ENCODE measurements around the gene CCDC201.
"Not testable (repeated sequence)": the region's sequence is repeated elsewhere in the genome, so short reads cannot be mapped to it uniquely, and the experiment has no call there.

CCDC201 gene

DNA sequence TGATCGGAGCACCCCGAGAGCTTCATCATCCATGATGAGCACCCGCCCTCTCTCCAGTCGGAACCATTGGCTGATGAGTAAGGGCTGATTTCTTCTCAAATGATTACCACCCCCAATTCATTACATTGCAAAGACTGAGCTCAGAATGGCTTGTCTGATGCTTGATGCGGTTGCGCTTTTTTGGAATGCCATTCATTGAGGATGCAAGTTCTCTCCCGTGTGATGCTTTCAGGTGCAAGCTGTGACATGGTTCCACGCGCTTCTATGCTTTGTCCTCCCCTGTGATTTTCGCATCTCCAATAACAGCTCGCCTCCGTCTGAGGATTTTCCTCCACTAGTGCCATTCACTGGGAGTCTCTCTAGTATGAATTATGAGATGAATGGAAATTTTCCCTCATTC lies 43.0 kb downstream of the CCDC201 start:
- not testable (repeated sequence) for H3K4me3 Mint-ChIP-seq; H3K27ac Mint-ChIP-seq; DNase-seq; H3K4me1 Mint-ChIP-seq; ATAC-seq; H3K27me3 Mint-ChIP-seq; H3K9me3 Mint-ChIP-seq; H3K36me3 Mint-ChIP-seq (ENCODE audit: low read depth)

GRCh38 chr7:45827731-45828130 lies 45.2 kb downstream of the CCDC201 start:
- not testable (repeated sequence) for H3K4me3 Mint-ChIP-seq; H3K36me3 Mint-ChIP-seq (ENCODE audit: low read depth); H3K4me1 Mint-ChIP-seq; H3K27me3 Mint-ChIP-seq; ATAC-seq; H3K9me3 Mint-ChIP-seq; H3K27ac Mint-ChIP-seq; DNase-seq

DNA sequence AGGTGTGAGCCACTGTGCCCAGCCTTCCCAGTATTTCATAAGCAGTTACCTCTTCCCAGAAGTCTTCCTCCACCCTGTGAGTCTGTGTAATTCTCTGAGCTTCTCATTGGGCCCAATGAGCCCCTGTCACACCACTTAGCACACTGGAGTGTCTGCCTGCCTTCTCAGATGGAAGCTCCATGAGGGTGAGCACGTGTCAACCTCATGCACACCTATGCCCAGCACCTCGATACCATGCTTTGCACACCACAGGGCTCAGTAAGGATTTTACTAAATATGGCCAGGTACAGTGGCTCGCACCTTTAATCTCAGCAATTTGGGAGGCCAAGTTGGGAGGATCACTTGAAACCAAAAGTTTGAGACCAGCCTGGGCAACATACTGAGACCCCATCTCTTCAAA lies 46.3 kb downstream of the CCDC201 start:
- H3K27me3 Mint-ChIP-seq; H3K9me3 Mint-ChIP-seq; H3K4me3 Mint-ChIP-seq; H3K36me3 Mint-ChIP-seq (ENCODE audit: low read depth); H3K27ac Mint-ChIP-seq; H3K4me1 Mint-ChIP-seq; DNase-seq; ATAC-seq: not testable (repeated sequence)

DNA sequence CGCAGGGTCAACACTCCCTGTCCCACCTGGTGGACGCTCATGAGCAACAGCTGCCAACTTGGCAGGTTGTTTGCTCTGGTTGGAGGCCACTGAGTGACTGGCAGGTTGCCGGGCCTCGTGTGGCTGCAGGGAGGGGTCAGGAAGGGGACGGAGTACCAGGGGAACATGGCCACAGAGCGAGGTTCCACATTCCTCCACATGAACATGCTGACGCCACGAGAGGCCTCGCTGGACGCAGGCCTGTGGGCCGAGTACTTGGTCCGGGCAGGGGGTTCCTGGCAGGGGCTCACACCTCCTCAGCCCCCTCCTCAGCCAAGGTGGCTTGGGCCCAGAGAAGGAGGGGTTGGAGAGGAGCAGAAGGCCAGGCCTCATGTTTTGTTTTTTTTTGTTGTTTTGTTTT lies 54.1 kb downstream of the CCDC201 start:
- not testable (repeated sequence) for H3K27ac Mint-ChIP-seq, DNase-seq

GRCh38 chr7:45817913-45818312 lies 55.0 kb downstream of the CCDC201 start:
- not testable (repeated sequence) for H3K27me3 Mint-ChIP-seq; H3K36me3 Mint-ChIP-seq (ENCODE audit: low read depth); H3K27ac Mint-ChIP-seq; ATAC-seq; H3K4me1 Mint-ChIP-seq; H3K9me3 Mint-ChIP-seq; DNase-seq; H3K4me3 Mint-ChIP-seq

More for the DNA sequence above, 54.1 kb downstream of the CCDC201 start:
- H3K4me1 Mint-ChIP-seq; H3K36me3 Mint-ChIP-seq (ENCODE audit: low read depth); H3K27me3 Mint-ChIP-seq; H3K4me3 Mint-ChIP-seq; ATAC-seq; H3K9me3 Mint-ChIP-seq: not testable (repeated sequence)

DNA sequence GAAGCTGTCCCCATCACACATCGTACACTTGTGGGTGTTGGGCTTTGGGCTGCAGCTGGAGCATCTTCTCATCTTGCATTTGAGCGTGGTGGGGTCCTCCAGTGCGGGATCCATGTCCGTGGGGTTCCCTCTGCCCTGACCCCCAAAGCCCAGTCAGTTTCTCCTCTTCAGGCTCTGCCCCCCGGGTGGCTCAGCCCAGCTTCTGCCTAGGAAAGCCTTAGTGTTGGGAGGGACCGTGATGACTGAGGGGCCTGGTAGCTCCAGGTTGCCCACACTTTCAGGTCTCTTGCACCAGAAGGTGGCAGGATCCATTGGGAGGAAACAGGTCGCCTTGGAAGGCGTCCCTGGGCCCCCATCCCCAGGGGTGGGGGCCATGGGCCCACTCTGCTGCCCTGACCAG lies 55.9 kb downstream of the CCDC201 start:
- not testable (repeated sequence) for H3K27ac Mint-ChIP-seq; H3K9me3 Mint-ChIP-seq; H3K4me1 Mint-ChIP-seq; H3K27me3 Mint-ChIP-seq; H3K4me3 Mint-ChIP-seq; DNase-seq; ATAC-seq; H3K36me3 Mint-ChIP-seq (ENCODE audit: low read depth)

DNA sequence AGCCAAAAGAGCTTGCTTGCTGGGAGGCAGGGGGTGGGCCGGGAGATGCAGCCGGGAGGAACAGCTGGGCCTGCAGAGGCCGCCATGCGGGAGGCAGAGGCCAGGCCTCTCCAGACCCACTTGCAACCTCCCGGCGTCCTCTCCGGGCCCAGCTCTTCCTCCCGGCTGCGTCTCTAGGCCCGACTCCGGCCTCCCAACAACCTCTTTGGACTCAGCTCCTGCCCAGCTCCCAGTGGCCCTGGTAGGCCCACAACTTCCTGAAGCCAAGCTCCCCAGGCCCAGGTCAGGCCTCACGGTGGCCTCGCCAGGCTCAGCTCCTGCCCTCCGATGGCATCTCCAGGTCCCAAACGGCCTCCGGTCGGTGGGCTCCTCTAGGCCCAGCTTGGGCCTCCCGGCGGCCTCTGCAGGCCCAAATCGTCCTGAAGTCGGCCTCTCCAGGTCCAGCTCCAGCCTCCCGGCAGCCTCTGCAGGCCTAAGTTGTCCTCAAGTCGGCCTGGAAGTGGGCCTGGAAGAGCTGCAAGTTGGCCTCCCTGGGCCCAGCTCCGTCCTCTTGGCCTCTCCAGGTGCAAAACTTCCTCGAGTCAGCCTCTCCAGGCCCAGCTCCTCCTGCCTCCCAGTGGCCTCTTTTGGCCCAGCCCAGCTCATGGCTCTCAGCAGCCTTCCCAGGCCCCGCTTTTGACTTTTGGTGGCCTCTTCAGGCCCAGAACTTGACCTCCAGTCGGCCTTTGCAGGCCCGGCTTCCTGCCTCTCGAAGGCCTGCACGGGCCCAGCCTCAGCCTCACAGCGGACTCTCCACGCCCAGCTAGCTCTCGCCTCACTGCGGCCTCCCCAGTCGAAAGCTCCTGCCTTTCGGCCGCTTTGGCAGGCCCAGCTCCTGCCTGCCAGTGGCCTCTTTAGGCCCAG lies 58.4 kb downstream of the CCDC201 start:
- not testable (repeated sequence) for H3K9me3 Mint-ChIP-seq; ATAC-seq; H3K27me3 Mint-ChIP-seq; H3K4me3 Mint-ChIP-seq; H3K36me3 Mint-ChIP-seq (ENCODE audit: low read depth); H3K27ac Mint-ChIP-seq; H3K4me1 Mint-ChIP-seq; DNase-seq

DNA sequence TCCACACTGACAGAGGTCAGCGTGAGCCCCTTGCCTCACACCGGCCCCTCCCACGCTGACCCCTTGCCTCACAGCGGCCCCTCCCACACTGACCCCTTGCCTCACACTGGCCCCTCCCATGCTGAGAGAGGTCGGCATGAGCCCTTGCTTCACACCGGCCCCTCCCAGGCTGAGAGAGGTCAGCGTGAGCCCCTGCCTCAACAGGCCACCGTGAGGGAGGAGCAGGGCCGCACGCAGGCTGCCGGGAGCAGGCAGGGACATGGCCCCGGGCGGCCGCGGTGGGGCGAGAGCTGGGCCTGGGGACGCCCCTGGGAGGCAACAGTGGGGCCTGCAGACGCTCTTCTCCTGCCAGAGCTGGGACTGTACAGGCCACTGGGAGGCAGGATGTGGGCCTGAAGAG lies 59.1 kb downstream of the CCDC201 start:
- not testable (repeated sequence) for H3K27ac Mint-ChIP-seq; H3K9me3 Mint-ChIP-seq; H3K4me3 Mint-ChIP-seq; DNase-seq; H3K36me3 Mint-ChIP-seq (ENCODE audit: low read depth); H3K4me1 Mint-ChIP-seq; H3K27me3 Mint-ChIP-seq; ATAC-seq

DNA sequence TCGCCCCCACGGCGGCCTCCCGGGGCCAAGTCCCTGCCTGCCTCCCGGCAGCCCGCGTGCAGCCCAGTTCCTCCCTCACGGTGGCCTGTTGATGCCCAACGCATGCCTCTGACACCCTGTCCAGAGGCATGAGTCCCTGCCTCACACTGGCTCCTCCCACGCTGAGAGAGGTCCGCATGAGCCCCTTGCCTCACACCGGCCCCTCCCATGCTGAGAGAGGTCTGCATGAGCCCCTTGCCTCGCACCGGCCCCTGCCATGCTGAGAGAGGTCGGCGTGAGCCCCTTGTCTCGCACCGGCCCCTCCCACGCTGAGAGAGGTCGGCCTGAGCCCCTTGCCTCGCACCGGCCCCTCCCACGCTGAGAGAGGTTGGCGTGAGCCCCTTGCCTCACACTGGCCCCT lies 59.9 kb downstream of the CCDC201 start:
- Mint-ChIP-seq H3K27ac (no peak overlapping the region), H3K4me3 (no peak overlapping the region), H3K36me3 (ENCODE audit: low read depth) (no peaks in the 10 kb centered on the region), H3K4me1 (no peaks in the 10 kb centered on the region), H3K27me3 (no peaks in the 10 kb centered on the region), H3K9me3 (no peaks in the 10 kb centered on the region)
- ATAC-seq = no peak
- DNase-seq = no peak

GRCh38 chr7:45811652-45812234 lies 61.1 kb downstream of the CCDC201 start:
- ATAC-seq; H3K27ac Mint-ChIP-seq; H3K4me3 Mint-ChIP-seq; H3K36me3 Mint-ChIP-seq (ENCODE audit: low read depth); H3K27me3 Mint-ChIP-seq; DNase-seq; H3K9me3 Mint-ChIP-seq; H3K4me1 Mint-ChIP-seq: not testable (repeated sequence)

- not testable (repeated sequence) for H3K27ac Mint-ChIP-seq; H3K4me3 Mint-ChIP-seq; DNase-seq; ATAC-seq; H3K9me3 Mint-ChIP-seq; H3K36me3 Mint-ChIP-seq (ENCODE audit: low read depth); H3K27me3 Mint-ChIP-seq; H3K4me1 Mint-ChIP-seq
Observed at GRCh38 chr7:45810451-45811005, 62.4 kb downstream of the CCDC201 start.
